GM21619 (cell line): ENCODE results near the gene ARPC5.
"Not testable (repeated sequence)": the region's sequence is repeated elsewhere in the genome, so short reads cannot be mapped to it uniquely, and the experiment has no call there.

Source experiments
- ATAC-seq: cut with Tn5 transposase; IDR thresholded peaks from one replicate; pipeline ENCODE4 v1.9.1; 2021; ENCODE audit not compliant: unreplicated experiment

The ARPC5 gene

GRCh38 chr1:183646776-183647175, 11.2 kb upstream of the ARPC5 start:
- no peak for ATAC-seq

- no peak for ATAC-seq
Observed at GRCh38 chr1:183645531-183645930, 9.9 kb upstream of the ARPC5 start.

GRCh38 chr1:183642166-183642565, 6.6 kb upstream of the ARPC5 start:
- no peak for ATAC-seq

GRCh38 chr1:183640193-183640592, 4.6 kb upstream of the ARPC5 start:
- ATAC-seq = no peak

GRCh38 chr1:183638649-183639387, 3.2 kb upstream of the ARPC5 start:
- ATAC-seq = no peak

- no peak for ATAC-seq
Observed at GRCh38 chr1:183636783-183637182, 1.2 kb upstream of the ARPC5 start.

GRCh38 chr1:183636334-183636682, 725 bp upstream of the ARPC5 start:
- ATAC-seq = peak; percentile 1

- ATAC-seq = peak; percentile 4
Observed at GRCh38 chr1:183635099-183635605, 431 bp downstream of the ARPC5 start.

- ATAC-seq = no peak
Observed at GRCh38 chr1:183634429-183635065, 1.0 kb downstream of the ARPC5 start.

GRCh38 chr1:183633676-183634343, 1.8 kb downstream of the ARPC5 start:
- peak; percentile 42 for ATAC-seq

- ATAC-seq = no peak
Observed at GRCh38 chr1:183632964-183633363, 2.6 kb downstream of the ARPC5 start.

GRCh38 chr1:183632114-183632513, 3.5 kb downstream of the ARPC5 start:
- no peak for ATAC-seq

- no peak for ATAC-seq
Observed at GRCh38 chr1:183630748-183631147, 4.8 kb downstream of the ARPC5 start.

- no peak for ATAC-seq
Observed at GRCh38 chr1:183628537-183628936, 7.0 kb downstream of the ARPC5 start.

- not testable (repeated sequence) for ATAC-seq
Observed at GRCh38 chr1:183626236-183626635, 9.3 kb downstream of the ARPC5 start.

- ATAC-seq = peak; percentile 86
Observed at GRCh38 chr1:183622884-183623785, 12.4 kb downstream of the ARPC5 start.

- ATAC-seq = no peak
Observed at GRCh38 chr1:183622013-183622412, 13.6 kb downstream of the ARPC5 start.

- ATAC-seq = no peak
Observed at GRCh38 chr1:183620311-183620710, 15.3 kb downstream of the ARPC5 start.

- ATAC-seq = no peak
Observed at GRCh38 chr1:183619781-183620180, 15.8 kb downstream of the ARPC5 start.

- ATAC-seq = not testable (repeated sequence)
Observed at GRCh38 chr1:183618202-183618601, 17.4 kb downstream of the ARPC5 start.

GRCh38 chr1:183612975-183613374, 22.6 kb downstream of the ARPC5 start:
- ATAC-seq = not testable (repeated sequence)
